ENCODE measurements around the gene ZNF771.

Gene ZNF771

GRCh38 chr16:30397776-30398660 lies 9.4 kb upstream of the ZNF771 start:
- no peak for DNase-seq (ENCODE audit: low read depth in 2 of 3, low spot score in 2 of 3)

DNA sequence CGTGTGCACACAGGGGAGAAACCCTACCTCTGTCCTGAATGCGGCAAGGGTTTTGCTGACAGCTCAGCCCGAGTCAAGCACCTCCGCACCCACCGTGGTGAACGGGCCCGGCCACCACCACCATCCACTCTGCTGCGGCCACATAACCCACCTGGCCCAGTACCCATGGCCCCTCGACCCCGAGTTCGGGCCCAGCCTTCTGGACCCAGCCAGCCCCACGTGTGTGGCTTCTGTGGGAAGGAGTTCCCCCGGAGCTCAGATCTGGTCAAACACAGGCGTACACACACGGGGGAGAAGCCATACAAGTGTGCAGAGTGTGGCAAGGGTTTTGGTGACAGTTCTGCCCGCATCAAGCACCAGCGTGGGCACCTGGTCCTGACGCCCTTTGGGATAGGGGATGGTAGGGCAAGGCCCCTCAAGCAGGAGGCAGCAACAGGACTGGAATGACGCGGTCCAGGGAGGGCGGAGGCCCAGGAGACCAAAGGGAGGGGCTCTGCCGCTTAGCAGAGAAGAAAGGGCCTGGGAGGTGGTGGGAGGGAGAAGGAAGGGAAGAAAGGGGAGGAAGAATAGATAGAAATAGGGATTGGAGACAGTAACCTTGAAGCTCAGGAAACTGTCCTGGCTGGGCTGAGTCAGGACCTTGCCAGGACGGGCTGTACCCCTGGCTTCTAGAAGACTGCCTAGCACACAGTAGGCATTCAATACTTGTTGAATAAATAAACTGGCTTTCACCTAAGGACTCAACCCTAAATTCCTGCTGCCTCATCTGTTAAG lies 8.6 kb upstream of the ZNF771 start:
- DNase-seq (ENCODE audit: low read depth in 2 of 3, low spot score in 2 of 3) = no peak

GRCh38 chr16:30399435-30400186 lies 7.8 kb upstream of the ZNF771 start:
- no peak for DNase-seq (ENCODE audit: low read depth in 2 of 3, low spot score in 2 of 3)

GRCh38 chr16:30401768-30402425 lies 5.5 kb upstream of the ZNF771 start:
- no peak for DNase-seq (ENCODE audit: low read depth in 2 of 3, low spot score in 2 of 3)

GRCh38 chr16:30406795-30407101 lies 658 bp upstream of the ZNF771 start:
- no peak for DNase-seq (ENCODE audit: low read depth in 2 of 3, low spot score in 2 of 3)

DNA sequence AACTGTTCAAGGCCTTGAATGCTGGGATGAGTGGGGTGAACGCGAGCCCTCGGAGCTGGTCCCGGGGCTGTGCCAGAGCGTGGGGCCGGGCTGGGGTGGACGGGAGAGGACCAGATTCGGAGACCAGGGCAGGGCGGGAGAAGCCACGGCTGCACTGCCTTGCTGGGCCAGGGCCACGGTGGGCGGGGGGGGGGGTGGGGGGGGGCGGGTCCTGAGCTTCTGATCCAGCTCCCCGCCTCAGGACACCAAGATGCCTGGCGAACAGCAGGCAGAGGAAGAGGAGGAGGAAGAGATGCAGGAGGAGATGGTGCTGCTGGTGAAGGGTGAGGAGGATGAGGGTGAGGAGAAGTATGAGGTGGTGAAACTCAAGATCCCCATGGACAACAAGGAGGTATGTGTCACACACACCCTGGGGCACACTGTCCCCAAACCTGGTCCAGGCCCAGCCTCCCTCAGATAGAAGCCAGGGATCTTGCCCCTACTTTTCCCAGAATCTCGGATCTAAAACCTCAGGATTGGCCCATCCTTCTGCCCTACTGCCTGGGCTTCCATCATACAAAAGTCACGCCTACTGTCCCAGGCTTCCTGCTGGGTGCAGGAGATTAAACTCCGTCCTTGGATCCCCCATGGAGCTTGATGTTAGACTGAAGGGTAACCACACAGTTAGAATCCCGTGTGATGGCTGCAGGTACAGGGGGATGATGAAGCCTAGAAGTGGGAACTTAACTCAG lies 563 bp downstream of the ZNF771 start:
- DNase-seq (ENCODE audit: low read depth in 2 of 3, low spot score in 2 of 3) = no peak

GRCh38 chr16:30409125-30410060 lies 2.0 kb downstream of the ZNF771 start:
- DNase-seq (ENCODE audit: low read depth in 2 of 3, low spot score in 2 of 3) = peak; percentile 78 to 96 (median 94)

DNA sequence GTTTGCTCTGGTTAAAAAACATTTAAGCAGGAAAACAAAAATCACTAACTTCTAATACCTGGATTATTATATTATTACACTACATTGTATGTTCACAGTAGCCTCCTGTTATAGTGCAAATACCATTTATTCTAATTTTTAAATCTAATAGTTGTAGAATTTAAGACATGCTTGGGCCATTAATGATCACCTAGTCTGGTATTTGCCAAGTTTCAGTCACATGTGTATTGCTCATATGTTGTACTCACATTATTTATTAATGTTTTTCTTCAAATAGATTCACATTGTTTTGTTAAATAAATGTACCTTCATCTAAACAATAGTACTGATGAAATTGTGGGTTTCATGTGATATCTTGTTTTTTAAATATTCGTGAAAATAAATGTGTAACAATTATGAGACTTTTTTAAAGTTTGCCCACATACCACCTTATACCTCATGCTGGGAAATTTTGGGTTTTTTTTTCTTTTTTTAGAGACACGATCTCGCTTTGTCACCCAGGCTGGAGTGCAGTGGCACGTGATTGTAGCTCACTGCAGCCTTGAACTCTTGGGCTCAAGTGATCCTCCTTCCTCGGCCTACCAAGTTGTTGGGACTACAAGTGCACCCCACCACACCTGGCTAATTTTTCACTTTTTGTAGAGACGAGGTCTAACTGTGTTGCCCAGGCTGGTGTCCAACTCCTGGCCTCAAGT lies 5.9 kb downstream of the ZNF771 start:
- no peak for DNase-seq (ENCODE audit: low read depth in 2 of 3, low spot score in 2 of 3)

GRCh38 chr16:30414159-30414558 lies 6.8 kb downstream of the ZNF771 start:
- no peak for DNase-seq (ENCODE audit: low read depth in 2 of 3, low spot score in 2 of 3)

GRCh38 chr16:30416047-30416603 lies 8.7 kb downstream of the ZNF771 start:
- DNase-seq (ENCODE audit: low read depth in 2 of 3, low spot score in 2 of 3) = no peak

DNA sequence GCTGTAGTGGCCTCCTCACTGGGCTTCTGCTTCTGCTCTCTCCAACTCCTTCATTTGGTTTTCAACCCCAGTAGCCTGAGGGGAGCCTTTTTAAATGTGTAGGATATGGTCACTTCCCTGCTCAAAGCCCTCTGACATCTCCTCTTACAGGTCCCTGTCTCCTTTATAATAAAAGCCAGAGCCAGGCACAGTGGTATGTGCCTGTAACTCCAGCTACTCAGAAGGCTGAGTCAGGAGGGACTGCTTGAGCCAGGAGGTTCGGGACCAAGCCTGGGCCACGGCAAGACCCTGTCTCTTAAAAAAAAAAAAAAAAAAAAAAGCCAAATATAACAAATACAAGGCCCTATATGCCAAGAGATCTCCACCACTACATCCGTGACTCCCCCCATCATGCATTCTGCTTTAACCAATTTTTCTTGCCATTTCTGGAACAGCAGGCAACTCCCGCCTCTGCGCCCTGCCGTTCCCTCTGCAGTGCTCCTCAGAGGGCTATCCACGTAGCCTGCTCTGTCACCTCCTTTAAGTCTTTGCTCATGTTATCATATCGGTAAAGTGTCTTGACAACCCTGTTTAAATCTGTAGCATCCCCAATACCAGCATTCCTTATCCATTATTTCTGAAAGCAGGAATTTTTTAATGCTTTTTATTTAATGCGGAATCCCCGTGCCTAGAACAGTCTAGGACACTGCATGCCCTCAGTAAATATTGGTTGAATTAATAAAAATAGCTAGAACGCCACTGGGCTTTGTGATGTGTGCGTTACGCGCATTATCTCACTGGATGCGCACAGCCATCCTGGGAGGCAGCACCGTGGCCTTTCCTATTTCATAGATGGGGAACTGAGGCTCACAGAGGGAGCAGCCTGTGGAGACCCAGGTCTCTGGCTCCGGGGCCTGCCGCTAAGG lies 9.5 kb downstream of the ZNF771 start:
- DNase-seq (ENCODE audit: low read depth in 2 of 3, low spot score in 2 of 3) = no peak

DNA sequence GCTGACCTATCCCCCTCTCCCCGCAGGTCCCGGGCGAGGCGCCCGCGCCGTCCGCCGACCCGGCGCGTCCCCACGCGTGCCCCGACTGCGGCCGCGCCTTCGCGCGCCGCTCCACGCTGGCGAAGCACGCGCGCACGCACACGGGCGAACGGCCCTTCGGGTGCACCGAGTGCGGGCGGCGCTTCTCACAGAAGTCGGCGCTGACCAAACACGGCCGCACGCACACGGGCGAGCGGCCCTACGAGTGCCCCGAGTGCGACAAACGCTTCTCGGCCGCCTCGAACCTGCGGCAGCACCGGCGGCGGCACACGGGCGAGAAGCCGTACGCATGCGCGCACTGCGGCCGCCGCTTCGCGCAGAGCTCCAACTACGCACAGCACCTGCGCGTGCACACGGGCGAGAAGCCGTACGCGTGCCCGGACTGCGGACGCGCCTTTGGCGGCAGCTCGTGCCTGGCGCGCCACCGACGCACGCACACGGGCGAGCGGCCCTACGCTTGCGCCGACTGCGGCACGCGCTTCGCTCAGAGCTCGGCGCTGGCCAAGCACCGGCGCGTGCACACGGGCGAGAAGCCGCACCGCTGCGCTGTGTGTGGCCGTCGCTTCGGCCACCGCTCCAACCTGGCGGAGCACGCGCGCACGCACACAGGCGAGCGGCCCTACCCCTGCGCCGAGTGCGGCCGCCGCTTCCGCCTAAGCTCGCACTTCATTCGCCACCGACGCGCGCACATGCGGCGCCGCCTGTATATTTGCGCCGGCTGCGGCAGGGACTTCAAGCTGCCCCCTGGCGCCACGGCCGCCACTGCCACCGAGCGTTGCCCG lies 10.3 kb downstream of the ZNF771 start:
- DNase-seq (ENCODE audit: low read depth in 2 of 3, low spot score in 2 of 3) = peak; percentile 44 to 79 (median 65)

GRCh38 chr16:30418350-30419181 lies 11.2 kb downstream of the ZNF771 start:
- peak in 1 of 3 experiments; percentile 53 for DNase-seq (ENCODE audit: low read depth in 2 of 3, low spot score in 2 of 3)

- no peak for DNase-seq (ENCODE audit: low read depth in 2 of 3, low spot score in 2 of 3)
Observed at GRCh38 chr16:30421010-30421409, 13.6 kb downstream of the ZNF771 start.

GRCh38 chr16:30428055-30428454 lies 20.6 kb downstream of the ZNF771 start:
- no peak for DNase-seq (ENCODE audit: low read depth in 2 of 3, low spot score in 2 of 3)

DNA sequence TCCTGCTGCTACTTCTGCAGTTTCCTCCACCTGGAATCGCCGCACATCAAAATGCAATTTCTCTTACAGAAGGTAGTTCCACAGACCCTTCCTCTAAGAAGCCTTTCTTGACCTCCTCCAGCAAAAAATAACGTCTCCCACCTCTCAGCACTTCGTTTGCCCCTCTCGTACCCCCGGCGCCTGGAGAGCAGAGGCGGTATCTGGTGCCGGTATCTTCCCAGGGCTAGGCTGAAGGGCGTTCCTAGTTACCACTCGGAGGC lies 21.9 kb downstream of the ZNF771 start:
- DNase-seq (ENCODE audit: low read depth in 2 of 3, low spot score in 2 of 3) = no peak

Data from activated CD8-positive, alpha-beta memory T cell treated with anti-CD3 and anti-CD28 coated beads for 48 hours (primary cell).